HG03457 (cell line): ENCODE data around the gene BCL2L12.
A peak's percentile ranks its signal among the peaks of the same experiment; 100 is the strongest.

Source experiments
- ATAC-seq: cut with Tn5 transposase; IDR thresholded peaks from one replicate; pipeline ENCODE4 v1.9.1; 2021; ENCODE audit warnings: moderate number of reproducible peaks; ENCODE audit not compliant: unreplicated experiment

Gene BCL2L12

DNA sequence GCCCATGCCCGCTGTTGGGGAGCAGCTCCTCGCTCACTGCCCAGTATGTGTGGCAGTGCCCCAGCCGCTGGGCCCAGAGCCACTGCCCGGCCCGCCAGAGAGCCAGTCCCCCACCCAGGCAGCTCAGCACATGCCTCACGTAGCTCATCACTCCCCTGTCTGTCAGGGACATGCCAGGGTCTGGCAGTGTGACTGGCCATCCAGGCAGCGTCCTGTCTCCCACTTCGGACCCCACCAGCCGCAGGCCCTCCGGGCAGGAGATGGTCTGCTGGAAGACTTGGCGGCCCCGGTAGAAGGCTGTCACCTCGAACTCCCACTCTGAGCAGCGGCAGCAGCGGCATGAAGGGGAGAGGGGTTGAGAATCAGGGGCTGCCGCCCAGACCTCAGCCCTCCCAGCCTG lies 3.7 kb upstream of the BCL2L12 start:
- no peak for ATAC-seq

GRCh38 chr19:49663224-49663623 lies 2.5 kb upstream of the BCL2L12 start:
- no peak for ATAC-seq

DNA sequence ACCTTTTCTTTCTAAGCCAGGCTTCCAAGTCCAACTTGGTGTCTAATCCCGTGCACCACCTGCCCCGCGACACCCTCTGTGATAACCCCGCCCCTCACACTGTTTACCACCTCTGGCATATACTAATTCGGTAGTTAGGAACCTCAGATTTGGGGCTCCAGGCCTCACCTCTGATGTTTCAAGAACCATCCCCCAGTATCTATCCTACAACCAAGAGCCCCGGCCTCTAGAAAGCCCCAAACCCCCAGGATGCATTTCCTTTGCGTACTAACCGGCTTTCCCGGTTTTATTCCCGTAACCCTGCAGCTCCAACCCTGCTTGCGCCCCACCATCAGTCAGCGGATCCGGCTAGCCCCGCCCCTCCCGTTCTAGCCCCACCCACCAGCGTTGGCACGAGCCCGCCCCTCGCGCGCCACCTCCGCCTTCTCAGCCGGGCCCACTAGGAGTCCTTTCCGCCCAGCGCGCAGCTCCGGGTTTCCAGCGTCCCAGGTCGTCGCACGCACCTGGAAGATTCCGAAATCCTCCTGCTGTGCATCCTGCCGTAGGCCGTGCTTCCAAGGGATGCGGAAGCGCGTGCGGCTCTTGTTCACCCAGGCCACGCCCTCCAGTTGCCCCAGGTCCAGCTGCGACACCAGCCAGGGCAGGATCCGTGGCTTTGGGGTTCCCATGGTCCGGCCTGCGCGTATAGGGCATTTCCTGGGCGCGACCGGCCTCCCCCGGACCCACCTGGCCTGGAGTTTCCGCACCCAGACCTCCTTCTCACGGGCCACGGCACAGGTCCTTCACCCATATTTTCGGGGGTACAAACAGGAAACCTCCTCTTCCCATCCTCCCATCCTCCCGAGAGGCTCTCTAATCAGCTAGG lies 1.3 kb upstream of the BCL2L12 start:
- peak; percentile 31 for ATAC-seq

DNA sequence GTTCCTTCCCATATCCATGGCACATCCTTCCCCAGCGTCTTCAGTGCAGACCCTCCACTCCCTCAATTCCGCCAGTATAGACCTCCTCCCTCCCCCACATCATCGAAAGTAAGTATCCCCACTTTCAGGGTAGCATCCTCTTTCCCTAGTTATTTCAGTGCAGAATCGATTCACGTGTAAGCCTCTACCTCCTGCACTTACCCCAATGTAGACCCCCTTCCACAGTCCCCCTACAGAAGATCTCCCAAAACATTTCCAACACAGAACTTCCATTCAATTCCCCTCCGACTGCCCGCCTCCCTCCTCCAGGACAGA lies 740 bp upstream of the BCL2L12 start:
- no peak for ATAC-seq

- ATAC-seq, result peak; percentile 2
These were observed 349 bp downstream of the BCL2L12 start for GRCh38 chr19:49666120-49666444.

GRCh38 chr19:49667473-49667872 lies 1.7 kb downstream of the BCL2L12 start:
- no peak for ATAC-seq

GRCh38 chr19:49669516-49669915 lies 3.8 kb downstream of the BCL2L12 start:
- ATAC-seq, result no peak

GRCh38 chr19:49672131-49672919 lies 6.6 kb downstream of the BCL2L12 start:
- ATAC-seq, result no peak

DNA sequence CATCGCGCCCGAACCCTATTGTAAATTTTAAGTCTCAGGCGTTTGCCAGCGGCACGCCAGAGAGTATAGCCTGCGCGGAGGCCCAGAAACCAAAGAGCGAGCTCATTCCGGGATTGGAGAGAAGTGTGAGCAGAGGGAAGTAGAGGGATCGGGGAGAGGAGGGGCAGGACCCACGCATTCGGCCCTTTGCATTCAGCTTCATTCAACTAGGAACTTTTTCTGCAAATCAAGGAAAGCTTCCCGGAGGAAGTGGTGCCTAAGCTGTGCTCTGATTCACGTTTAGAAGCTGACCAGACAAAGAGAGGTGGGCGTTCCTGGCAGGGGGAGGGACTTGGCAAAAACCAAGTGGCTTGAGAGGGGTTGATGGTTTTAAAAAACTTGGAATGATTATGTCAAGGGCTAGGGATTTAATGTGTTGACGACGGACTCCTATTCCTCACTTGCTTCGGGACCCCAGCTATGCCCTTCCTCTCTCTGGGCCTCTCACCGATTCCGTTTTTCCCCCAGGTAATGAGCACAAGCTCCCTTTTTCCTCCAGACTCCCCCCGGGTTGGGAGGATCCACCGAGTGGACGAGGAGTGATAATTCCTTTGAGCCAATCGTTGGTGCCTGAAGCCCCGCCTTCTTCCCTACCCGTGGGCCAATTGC lies 10.5 kb downstream of the BCL2L12 start:
- ATAC-seq, result no peak

- peak; percentile 59 for ATAC-seq
These were observed 11.1 kb downstream of the BCL2L12 start for GRCh38 chr19:49676784-49677230.

DNA sequence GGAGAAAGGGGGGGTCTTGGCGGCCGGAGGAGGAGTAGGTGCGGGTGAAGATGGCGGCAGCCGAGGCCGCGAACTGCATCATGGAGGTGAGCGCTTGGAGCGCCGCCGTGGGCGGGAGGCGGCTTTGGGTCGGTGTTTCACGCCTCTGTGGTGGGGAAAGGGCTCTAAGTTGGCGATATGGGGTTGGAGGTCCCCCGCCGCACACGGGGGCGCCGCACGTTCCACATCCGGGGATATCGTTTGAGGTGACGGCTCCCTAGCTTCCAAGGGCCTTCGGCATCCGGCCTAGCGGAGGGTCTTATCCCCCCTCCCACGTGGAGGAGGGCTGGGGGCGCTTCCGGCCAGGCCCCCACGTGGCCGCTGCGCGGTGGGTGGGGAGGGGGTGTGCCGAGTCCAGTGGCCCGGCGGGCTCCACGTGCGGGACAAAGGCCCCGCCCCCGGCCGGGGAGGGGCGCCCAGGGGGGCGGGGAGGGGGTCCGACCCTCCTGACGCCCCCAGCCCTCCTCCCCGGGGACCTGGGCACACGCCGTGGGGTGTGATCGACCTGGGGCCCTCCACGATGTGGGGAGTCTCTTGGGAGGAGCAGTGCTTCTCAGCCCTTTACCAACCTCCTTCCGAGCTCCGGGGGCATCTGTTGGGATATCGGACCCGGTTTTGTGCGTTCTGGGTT lies 11.6 kb downstream of the BCL2L12 start, which contains the start of gene PRMT1:
PRMT1 (plus strand) TSS at position 41 of the 670 bp plus-strand sequence; CDS start at position 51, 10 bp downstream.
- no peak for ATAC-seq

DNA sequence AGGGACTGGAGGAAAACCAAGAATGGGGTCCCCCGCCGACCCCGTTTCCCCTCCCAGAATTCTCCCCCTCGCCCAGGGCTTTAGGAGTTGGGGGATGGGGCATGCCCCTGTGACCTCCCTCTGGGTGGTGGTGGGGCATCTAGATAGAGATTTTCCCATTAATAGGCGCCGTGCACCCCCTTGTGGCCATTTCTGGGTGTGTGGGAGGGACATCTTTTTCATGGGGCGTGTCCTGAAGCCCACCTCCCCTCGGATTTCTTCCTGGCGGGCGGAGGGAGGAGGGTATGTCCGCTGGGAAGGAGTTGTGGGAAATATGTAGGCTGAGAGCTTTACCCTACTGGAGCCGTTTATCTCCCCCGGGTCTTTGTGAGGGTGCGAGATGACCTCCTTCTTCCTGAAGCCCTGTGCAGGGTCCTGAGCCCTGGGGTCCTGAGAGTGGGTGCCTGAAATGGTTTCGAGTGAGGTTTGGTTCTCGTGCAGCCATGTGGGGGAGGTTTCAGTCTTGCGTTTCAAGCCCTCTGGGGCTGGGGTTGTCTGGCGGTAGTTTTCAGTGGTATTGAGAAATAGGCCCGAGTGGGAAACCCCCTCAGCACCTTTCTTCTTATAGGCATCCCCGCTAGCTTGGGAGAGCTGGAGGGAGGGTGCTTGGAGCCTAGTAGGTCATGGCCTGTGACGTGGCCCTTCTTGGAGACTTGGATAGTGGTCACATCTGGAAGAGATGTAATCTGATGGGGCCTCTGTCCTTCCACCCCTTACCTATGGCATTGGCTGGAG lies 12.4 kb downstream of the BCL2L12 start:
- no peak for ATAC-seq

DNA sequence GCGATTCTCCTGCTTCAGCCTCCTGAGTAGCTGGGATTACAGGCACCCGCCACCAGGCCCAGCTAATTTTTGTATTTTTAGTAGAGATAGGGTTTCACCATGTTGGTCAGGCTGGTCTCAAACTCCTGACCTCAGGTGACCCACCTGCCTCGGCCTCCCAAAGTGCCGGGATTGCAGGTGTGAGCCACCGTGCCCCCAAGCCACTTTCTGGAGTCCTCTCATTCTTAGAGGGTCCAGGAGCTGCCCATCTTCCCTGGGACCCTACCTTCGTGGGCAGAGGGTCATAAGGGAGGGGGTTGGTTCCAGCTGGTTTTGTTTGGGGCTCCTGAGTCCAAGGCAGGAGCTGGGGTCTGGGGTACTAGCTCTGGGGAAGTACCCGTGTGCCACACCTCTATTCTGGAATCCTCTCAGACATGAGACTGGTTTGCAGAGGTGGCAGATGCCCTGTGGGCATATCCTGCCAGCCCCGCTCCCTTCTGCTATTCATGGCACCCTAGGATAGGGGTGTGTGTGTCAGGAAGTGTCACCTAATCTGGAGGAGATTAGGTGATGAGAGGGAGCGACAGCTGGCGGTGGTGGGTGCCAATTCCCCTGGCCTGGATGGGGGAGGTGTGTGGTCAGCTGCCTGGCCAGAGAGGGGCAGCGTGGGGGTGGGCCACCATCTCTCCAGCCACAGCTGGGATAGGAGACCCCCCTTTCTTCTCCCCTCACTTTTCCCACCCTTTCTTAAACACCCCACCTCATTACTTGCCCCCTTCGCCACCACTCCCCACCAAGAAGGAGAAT lies 13.4 kb downstream of the BCL2L12 start:
- no peak for ATAC-seq

DNA sequence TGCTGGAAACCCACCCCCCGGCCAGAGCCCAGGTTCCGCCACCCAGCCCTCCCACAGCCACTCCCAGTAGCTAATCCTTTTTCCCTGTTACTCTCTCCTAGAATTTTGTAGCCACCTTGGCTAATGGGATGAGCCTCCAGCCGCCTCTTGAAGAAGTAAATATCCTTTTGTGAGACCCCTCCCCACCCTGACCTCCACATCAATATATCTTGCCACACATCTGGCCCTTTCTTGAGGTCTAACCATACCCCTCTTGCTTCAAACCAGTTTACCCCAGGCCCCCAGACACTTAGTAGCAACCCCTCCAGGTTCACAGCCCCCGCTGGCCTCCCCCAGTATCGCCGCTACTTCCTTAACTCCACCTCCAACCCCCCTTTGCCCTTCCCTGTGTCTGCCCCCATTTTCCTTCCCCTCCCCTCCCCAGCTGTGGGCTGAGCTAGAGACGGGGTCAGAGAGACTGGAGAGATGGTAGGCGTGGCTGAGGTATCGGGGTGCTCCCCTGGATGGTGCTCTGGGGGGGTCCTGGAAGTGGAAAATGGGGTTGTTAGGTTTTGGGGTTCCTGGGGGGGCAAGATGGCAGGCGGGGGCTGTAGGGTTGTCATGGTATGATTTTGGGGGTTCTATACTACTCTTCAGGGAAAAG lies 14.2 kb downstream of the BCL2L12 start:
- ATAC-seq, result no peak

DNA sequence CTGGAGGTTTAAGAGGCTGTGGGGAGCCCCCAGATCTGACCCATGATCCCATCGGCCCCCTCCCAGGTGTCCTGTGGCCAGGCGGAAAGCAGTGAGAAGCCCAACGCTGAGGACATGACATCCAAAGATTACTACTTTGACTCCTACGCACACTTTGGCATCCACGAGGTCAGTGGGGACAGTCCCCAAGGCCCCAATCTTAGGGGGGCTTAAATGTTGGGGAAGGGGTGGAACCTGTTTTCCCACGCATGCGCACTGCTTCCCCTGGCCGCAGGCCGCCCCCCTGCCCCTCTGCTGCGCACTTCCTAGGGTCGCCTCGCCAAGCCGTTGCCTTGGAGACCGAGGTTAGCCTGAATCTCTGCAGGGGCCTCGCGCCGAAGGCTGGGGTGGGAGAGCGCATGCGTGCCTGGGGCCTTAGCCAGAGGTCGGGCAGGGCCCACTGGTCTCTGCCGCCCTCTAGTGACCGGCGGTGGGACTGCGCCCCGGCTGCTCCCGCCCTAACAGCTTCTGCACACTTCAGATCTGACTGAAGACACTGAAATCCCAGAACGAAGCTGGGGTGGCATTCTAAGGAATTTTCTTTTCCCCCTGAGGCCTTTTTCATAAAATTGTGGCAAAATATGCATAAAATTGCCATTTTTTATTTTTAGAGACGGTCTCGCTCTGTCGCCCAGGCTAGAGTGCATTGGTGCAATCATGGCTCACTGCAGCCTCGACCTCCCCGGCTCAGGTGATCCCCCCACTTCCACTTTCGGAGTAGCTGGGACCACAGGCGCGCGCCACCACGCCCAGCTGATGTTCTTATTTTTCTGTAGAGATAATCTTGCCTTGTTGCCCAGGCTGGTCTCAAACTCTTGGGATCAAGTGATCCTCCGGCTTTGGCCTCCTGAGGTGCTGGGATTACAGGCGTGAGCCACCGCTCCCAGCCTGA lies 15.0 kb downstream of the BCL2L12 start:
- no peak for ATAC-seq

DNA sequence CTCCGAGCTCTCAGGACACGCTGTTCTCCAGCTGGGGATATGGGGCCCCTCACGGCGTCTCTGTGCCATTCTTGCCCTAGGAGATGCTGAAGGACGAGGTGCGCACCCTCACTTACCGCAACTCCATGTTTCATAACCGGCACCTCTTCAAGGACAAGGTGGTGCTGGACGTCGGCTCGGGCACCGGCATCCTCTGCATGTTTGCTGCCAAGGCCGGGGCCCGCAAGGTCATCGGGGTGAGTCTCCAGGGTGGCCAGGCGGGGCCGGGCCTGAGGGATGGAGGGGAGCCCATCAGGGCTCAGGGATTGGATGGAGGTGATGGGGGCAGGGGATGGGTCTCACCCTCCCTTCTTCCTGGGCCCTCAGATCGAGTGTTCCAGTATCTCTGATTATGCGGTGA lies 16.1 kb downstream of the BCL2L12 start:
- no peak for ATAC-seq

- ATAC-seq, result no peak
These were observed 16.5 kb downstream of the BCL2L12 start for GRCh38 chr19:49682274-49682673.

DNA sequence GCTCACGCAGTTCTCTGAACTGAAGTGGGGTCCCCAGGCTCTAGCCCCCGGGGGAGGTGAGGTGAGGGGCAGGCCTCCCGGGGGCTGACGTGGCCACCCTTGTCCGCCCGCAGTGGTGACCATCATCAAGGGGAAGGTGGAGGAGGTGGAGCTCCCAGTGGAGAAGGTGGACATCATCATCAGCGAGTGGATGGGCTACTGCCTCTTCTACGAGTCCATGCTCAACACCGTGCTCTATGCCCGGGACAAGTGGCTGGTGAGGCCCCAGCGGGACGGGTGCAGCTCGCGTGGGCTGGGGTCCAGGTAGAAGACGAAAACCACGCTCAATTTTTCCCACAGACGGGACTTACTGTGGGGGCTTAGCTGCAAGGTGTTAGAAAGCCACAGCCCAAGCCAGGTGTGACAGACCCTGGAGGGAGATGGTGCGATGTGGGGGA lies 18.1 kb downstream of the BCL2L12 start:
- ATAC-seq, result no peak
